HEK293 (cell line): ENCODE data around the gene PIWIL1.

Source experiments
- CTCF ChIA-PET: fragments of 350-600 bp; formaldehyde crosslinking; extraction: SDS; loops from one replicate; lab custom pipeline; 2021; ENCODE audit warnings: antibody characterized with exemption; lab: Yijun Ruan, JAX
- POLR2A ChIA-PET: fragments of 300-600 bp; formaldehyde crosslinking; extraction: SDS; loops from one replicate; lab custom pipeline; 2020; ENCODE audit warnings: antibody characterized with exemption, inconsistent platforms; lab: Yijun Ruan, JAX
- H3K27ac ChIP-seq: fragments of 200-500 bp; sonication (Bioruptor generic); 2 replicates; pipeline ENCODE4 v1.5.1; 2014; ENCODE audit warnings: low read depth, low read length, control low read depth, inconsistent platforms; ENCODE audit errors: extremely low read depth
- H3K36me3 ChIP-seq, 2 experiments: fragments of 200-500 bp in 1 of 2; sonication (Bioruptor generic) in 1 of 2; 1 replicate in 1 of 2; 2 replicates in 1 of 2; pipeline ENCODE4 v1.5.1; 2014 to 2017; ENCODE audit warnings: inconsistent platforms in 2 of 2, low read length in 2 of 2; ENCODE audit not compliant: control insufficient read depth in 2 of 2, insufficient read depth in 1 of 2
- H3K4me1 ChIP-seq: fragments of 200-500 bp; sonication (Bioruptor generic); 2 replicates; pipeline ENCODE4 v1.5.1; 2014; ENCODE audit warnings: mild to moderate bottlenecking, low read length, inconsistent platforms; ENCODE audit not compliant: control insufficient read depth, insufficient read depth
- H3K4me3 ChIP-seq: 2 replicates; pipeline ENCODE4 v1.5.1; 2011; ENCODE audit warnings: low read depth, mild to moderate bottlenecking, control low read depth, low read length, moderate library complexity
- H3K9me3 ChIP-seq: fragments of 200-500 bp; sonication (Bioruptor generic); 2 replicates; pipeline ENCODE4 v1.5.1; 2014; ENCODE audit warnings: low read depth, low read length, inconsistent platforms; ENCODE audit not compliant: control insufficient read depth, insufficient read depth
- CTCF ChIP-seq: fragments of 450-650 bp; formaldehyde crosslinking; IDR thresholded peaks from 2 replicates; pipeline ENCODE4 v1.5.1; 2016; ENCODE audit warnings: missing biosample characterization, missing genetic modification characterization
- MZF1 ChIP-seq: fragments of 450-650 bp; formaldehyde crosslinking; IDR thresholded peaks from 2 replicates; pipeline ENCODE4 v1.5.1; 2017; ENCODE audit warnings: missing biosample characterization, missing genetic modification characterization, borderline replicate concordance
- PATZ1 ChIP-seq: fragments of 450-650 bp; formaldehyde crosslinking; IDR thresholded peaks from 2 replicates; pipeline ENCODE4 v1.5.1; 2016; ENCODE audit warnings: missing biosample characterization, missing genetic modification characterization
- ZFP41 ChIP-seq: fragments of 450-650 bp; formaldehyde crosslinking; IDR thresholded peaks from 2 replicates; pipeline ENCODE4 v1.5.1; 2016; ENCODE audit warnings: missing biosample characterization, missing genetic modification characterization, borderline replicate concordance
- ZNF157 ChIP-seq: fragments of 450-650 bp; formaldehyde crosslinking; IDR thresholded peaks from 2 replicates; pipeline ENCODE4 v1.5.1; 2016; ENCODE audit warnings: missing biosample characterization, missing genetic modification characterization
- ZNF350 ChIP-seq: fragments of 450-650 bp; formaldehyde crosslinking; IDR thresholded peaks from 2 replicates; pipeline ENCODE4 v1.5.0; 2017; ENCODE audit warnings: missing biosample characterization, mild to moderate bottlenecking, missing genetic modification characterization
- ZNF558 ChIP-seq: fragments of 450-650 bp; formaldehyde crosslinking; IDR thresholded peaks from 2 replicates; pipeline ENCODE4 v1.5.1; 2016; ENCODE audit warnings: missing biosample characterization, missing genetic modification characterization
- ZNF561 ChIP-seq: fragments of 450-650 bp; IDR thresholded peaks from 2 replicates; pipeline ENCODE4 v1.5.1; 2018; ENCODE audit warnings: missing biosample characterization, missing genetic modification characterization, borderline replicate concordance
- ZNF585B ChIP-seq: fragments of 450-650 bp; formaldehyde crosslinking; IDR thresholded peaks from 2 replicates; pipeline ENCODE4 v1.5.1; 2016; ENCODE audit warnings: missing biosample characterization, missing genetic modification characterization
- ZNF596 ChIP-seq: fragments of 450-650 bp; IDR thresholded peaks from 2 replicates; pipeline ENCODE4 v1.5.0; 2018; ENCODE audit warnings: missing biosample characterization, mild to moderate bottlenecking, missing genetic modification characterization, moderate library complexity
- TF ChIP-seq, protein P1 (sequence below): fragments of 450-650 bp; formaldehyde crosslinking; IDR thresholded peaks from 2 replicates; pipeline ENCODE4 v1.5.1; 2016; ENCODE audit warnings: missing biosample characterization, missing genetic modification characterization

PIWIL1 gene

DNA sequence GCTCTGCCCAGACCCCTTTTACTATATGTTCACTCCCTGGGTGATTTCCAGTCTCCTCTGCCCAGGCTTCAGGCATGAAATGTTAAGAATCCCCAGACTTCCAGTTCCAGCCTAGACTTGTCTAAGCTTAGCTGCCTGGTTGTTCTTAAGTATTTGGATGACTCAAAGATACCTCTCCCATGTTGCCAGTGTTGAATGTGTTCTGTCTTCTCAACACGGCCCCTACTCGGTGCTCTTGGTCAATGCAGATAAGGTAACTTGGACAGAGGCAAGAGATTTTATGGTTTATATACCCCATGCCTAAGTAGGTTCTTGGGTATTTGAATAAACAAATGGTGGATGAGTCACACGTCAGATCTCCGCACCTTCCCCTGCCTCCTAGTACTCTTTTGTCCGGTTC lies 13.6 kb downstream of the PIWIL1 start:
- TF ChIP-seq ZFP41 (tag by site-specific recombination) = no peak
- TF ChIP-seq ZNF596 (tag by site-specific recombination) = no peak
- CTCF ChIA-PET = interaction anchor here (0.9 kb wide), 1 partner anchor 16 kb away, joined by 3 read pairs; no protein-coding TSS in a partner anchor
- POLR2A ChIA-PET = no interaction called here

GRCh38 chr12:130353081-130353480 lies 15.4 kb downstream of the PIWIL1 start:
- H3K36me3 ChIP-seq = no peaks in the 10 kb centered on the region
- CTCF ChIA-PET = no interaction called here
- H3K4me3 ChIP-seq = no peak overlapping the region
- POLR2A ChIA-PET = no interaction called here
- no peak for TF ChIP-seq ZNF561 (tag by site-specific recombination)
- TF ChIP-seq CTCF = no peak
- TF ChIP-seq PATZ1 = no peak
- no peak for TF ChIP-seq ZNF157 (tag by site-specific recombination)
- TF ChIP-seq MZF1 (tag by site-specific recombination) = no peak
- TF ChIP-seq, all 188 proteins: peak for 0
- Histone ChIP-seq H3K27ac (no peak overlapping the region), H3K9me3 (no peaks in the 10 kb centered on the region), H3K4me1 (no peaks in the 10 kb centered on the region)

More for the DNA sequence above, 13.6 kb downstream of the PIWIL1 start:
- Histone ChIP-seq H3K4me3 (no peak overlapping the region), H3K9me3 (no peaks in the 10 kb centered on the region), H3K27ac (no peak overlapping the region), H3K4me1 (no peaks in the 10 kb centered on the region), H3K36me3 (no peaks in the 10 kb centered on the region)

DNA sequence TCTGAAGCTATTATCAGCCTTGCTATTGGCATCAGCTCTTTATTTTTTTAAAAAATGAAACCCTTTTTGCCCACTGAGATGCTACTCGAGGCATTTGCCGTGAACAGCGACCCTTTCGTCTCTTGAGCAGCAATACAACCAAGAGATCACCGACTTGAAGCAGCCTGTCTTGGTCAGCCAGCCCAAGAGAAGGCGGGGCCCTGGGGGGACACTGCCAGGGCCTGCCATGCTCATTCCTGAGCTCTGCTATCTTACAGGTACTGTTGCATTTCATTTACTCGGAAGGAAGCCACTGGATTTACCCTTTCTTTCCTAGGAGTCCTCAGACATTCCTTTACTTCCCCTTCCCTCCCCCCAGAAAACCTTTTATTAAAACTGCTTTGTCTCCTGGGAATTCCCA lies 16.7 kb downstream of the PIWIL1 start:
- CTCF ChIA-PET = interaction anchor here (2.1 kb wide), 1 partner anchor 19 kb away, joined by 5 read pairs; no protein-coding TSS in a partner anchor
- Histone ChIP-seq H3K27ac (no peak overlapping the region), H3K36me3 (no peaks in the 10 kb centered on the region), H3K4me1 (no peaks in the 10 kb centered on the region), H3K9me3 (no peaks in the 10 kb centered on the region), H3K4me3 (no peak overlapping the region)
- POLR2A ChIA-PET = no interaction called here
- TF ChIP-seq ZNF558 (tag by site-specific recombination) (no peak), ZNF350 (no peak), ZNF585B (tag by site-specific recombination) (no peak)
- TF ChIP-seq, protein P1, sequence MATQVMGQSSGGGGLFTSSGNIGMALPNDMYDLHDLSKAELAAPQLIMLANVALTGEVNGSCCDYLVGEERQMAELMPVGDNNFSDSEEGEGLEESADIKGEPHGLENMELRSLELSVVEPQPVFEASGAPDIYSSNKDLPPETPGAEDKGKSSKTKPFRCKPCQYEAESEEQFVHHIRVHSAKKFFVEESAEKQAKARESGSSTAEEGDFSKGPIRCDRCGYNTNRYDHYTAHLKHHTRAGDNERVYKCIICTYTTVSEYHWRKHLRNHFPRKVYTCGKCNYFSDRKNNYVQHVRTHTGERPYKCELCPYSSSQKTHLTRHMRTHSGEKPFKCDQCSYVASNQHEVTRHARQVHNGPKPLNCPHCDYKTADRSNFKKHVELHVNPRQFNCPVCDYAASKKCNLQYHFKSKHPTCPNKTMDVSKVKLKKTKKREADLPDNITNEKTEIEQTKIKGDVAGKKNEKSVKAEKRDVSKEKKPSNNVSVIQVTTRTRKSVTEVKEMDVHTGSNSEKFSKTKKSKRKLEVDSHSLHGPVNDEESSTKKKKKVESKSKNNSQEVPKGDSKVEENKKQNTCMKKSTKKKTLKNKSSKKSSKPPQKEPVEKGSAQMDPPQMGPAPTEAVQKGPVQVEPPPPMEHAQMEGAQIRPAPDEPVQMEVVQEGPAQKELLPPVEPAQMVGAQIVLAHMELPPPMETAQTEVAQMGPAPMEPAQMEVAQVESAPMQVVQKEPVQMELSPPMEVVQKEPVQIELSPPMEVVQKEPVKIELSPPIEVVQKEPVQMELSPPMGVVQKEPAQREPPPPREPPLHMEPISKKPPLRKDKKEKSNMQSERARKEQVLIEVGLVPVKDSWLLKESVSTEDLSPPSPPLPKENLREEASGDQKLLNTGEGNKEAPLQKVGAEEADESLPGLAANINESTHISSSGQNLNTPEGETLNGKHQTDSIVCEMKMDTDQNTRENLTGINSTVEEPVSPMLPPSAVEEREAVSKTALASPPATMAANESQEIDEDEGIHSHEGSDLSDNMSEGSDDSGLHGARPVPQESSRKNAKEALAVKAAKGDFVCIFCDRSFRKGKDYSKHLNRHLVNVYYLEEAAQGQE (tag by site-specific recombination) = no peak
